GM12878 (cell line): ENCODE data around the gene MOGAT1. TPM values are rescaled to one million over a fixed set of nuclear protein-coding genes. Genes with fewer than 3 reads are reported as not detected.

Source experiments
- ATF2 ChIP-seq: IDR thresholded peaks from 2 replicates; pipeline ENCODE4 v1.6.1; 2012; ENCODE audit warnings: low read length, inconsistent platforms
- BCL11A ChIP-seq: IDR thresholded peaks from 2 replicates; pipeline ENCODE4 v1.6.1; 2011; ENCODE audit warnings: low read depth, low read length
- CHD2 ChIP-seq: IDR thresholded peaks from 2 replicates; pipeline ENCODE4 v1.6.1; 2011; ENCODE audit warnings: low read depth, low read length, improper control_type of control experiment, borderline replicate concordance
- FOS ChIP-seq: IDR thresholded peaks from 3 replicates; pipeline ENCODE4 v1.6.1; 2011; ENCODE audit warnings: borderline replicate concordance; ENCODE audit not compliant: insufficient read length; ENCODE audit errors: extremely low read depth
- FOXM1 ChIP-seq: IDR thresholded peaks from 2 replicates; pipeline ENCODE4 v1.6.1; 2012; ENCODE audit warnings: low read depth, mild to moderate bottlenecking, inconsistent platforms, low read length, moderate library complexity
- IRF5 ChIP-seq: fragments of 450-650 bp; IDR thresholded peaks from 2 replicates; pipeline ENCODE4 v1.6.1; 2017; ENCODE audit warnings: borderline replicate concordance
- KLF5 ChIP-seq: fragments of 450-650 bp; IDR thresholded peaks from 2 replicates; pipeline ENCODE4 v1.6.1; 2014; ENCODE audit warnings: mild to moderate bottlenecking; ENCODE audit not compliant: partially characterized antibody
- MYC ChIP-seq: IDR thresholded peaks from 2 replicates; pipeline ENCODE4 v1.6.1; 2011; ENCODE audit warnings: mild to moderate bottlenecking, low read length, moderate library complexity, inconsistent platforms; ENCODE audit not compliant: insufficient read depth, insufficient replicate concordance, insufficient read length, severe bottlenecking
- NFYB ChIP-seq: IDR thresholded peaks from 2 replicates; pipeline ENCODE4 v1.6.1; 2011; ENCODE audit warnings: low read depth, mild to moderate bottlenecking, low read length, improper control_type of control experiment, moderate library complexity; ENCODE audit not compliant: insufficient read depth
- NR2C1 ChIP-seq: fragments of 450-650 bp; IDR thresholded peaks from 2 replicates; pipeline ENCODE4 v1.6.1; 2017; ENCODE audit warnings: antibody characterized with exemption, mild to moderate bottlenecking, moderate library complexity
- PBX3 ChIP-seq: IDR thresholded peaks from 2 replicates; pipeline ENCODE4 v1.6.1; 2011; ENCODE audit warnings: mild to moderate bottlenecking, low read depth, low read length, moderate library complexity; ENCODE audit not compliant: insufficient replicate concordance
- RAD51 ChIP-seq: fragments of 450-650 bp; IDR thresholded peaks from 2 replicates; pipeline ENCODE4 v1.6.1; 2016; ENCODE audit warnings: moderate library complexity, mild to moderate bottlenecking, inconsistent platforms
- RELA ChIP-seq: fragments of 450-650 bp; IDR thresholded peaks from 2 replicates; pipeline ENCODE4 v1.8.0; 2014; ENCODE audit warnings: borderline replicate concordance; ENCODE audit not compliant: partially characterized antibody
- SREBF2 ChIP-seq: IDR thresholded peaks from 2 replicates; pipeline ENCODE4 v1.6.1; 2012; ENCODE audit warnings: mild to moderate bottlenecking, low read length
- ZNF207 ChIP-seq: fragments of 450-650 bp; IDR thresholded peaks from 2 replicates; pipeline ENCODE4 v1.6.1; 2014; ENCODE audit warnings: antibody characterized with exemption, mild to moderate bottlenecking, borderline replicate concordance
- ZNF384 ChIP-seq: IDR thresholded peaks from 2 replicates; pipeline ENCODE4 v1.6.1; 2012; ENCODE audit warnings: low read depth, mild to moderate bottlenecking, low read length, improper control_type of control experiment, borderline replicate concordance
- ZNF592 ChIP-seq: fragments of 450-650 bp; IDR thresholded peaks from 2 replicates; pipeline ENCODE4 v1.6.1; 2017; ENCODE audit warnings: mild to moderate bottlenecking, moderate library complexity
- polyA plus RNA-seq, 11 experiments: library from polyadenylated mRNA; depleted of rRNA in 4 of 11; unstranded in 6 of 11; stranded (reverse) in 5 of 11; fragments of >200 nt; fragmentation: Nextera tagmentation in 4 of 11; fragmentation: Illumina TruSeq in 1 of 11; extraction: Ambion mirVana in 4 of 11; extraction: Trizol in 1 of 11; gene quantifications; 1 replicate in 1 of 11; 2 replicates in 10 of 11; pipeline versions ENCODE4 v1.2.1 to v1.2.3, GENCODE V29; 2011 to 2016; ENCODE audit warnings: inconsistent platforms in 2 of 11, missing spikeins in 2 of 11, low read depth in 1 of 11
- total RNA-seq, 4 experiments: library from RNA; depleted of rRNA in 3 of 4; stranded (reverse); fragments of >200 nt in 3 of 4; fragmentation: Illumina TruSeq in 1 of 4; extraction: Trizol in 1 of 4; gene quantifications; 2 replicates each; pipeline versions ENCODE4 v1.2.1 to v1.2.3, GENCODE V29; 2013 to 2021

Gene MOGAT1
- total and polyA plus RNA-seq, 10 of the 15 experiments (the other 5 are each of a cell fraction or from before 2014, with no cell fraction given) = not detected

- TF ChIP-seq RELA = no peak
- no peak for TF ChIP-seq KLF5
- no peak for TF ChIP-seq ATF2
- TF ChIP-seq SREBF2 = no peak
- TF ChIP-seq ZNF384 = no peak
- TF ChIP-seq MYC = no peak
- peak; percentile 73 for TF ChIP-seq FOXM1
- TF ChIP-seq IRF5 = no peak
- no peak for TF ChIP-seq ZNF207
- TF ChIP-seq PBX3 = no peak
- TF ChIP-seq ZNF592 = 0 out of 2 replicates have a peak, but pooled peaks have one; percentile 47
- TF ChIP-seq NR2C1 = no peak
- no peak for TF ChIP-seq CHD2
- no peak for TF ChIP-seq NFYB
- TF ChIP-seq BCL11A = no peak
- TF ChIP-seq RAD51 = no peak
- TF ChIP-seq FOS = no peak
Measured at GRCh38 chr2:222690564-222691200, 19.2 kb downstream of the MOGAT1 start (continued).
